Karpas-422 (cell line): Measurements from ENCODE around the gene VEGFC. TPM values are rescaled to one million over a fixed set of nuclear protein-coding genes. Genes with fewer than 3 reads are reported as not detected.

Experiments
- DNase-seq: peaks from one replicate; pipeline ENCODE4 v3.0.0-alpha.2; 2015
- H2AFZ ChIP-seq: fragments of 200-600 bp; sonication (generic); 2 replicates; pipeline ENCODE4 v1.6.1; 2014; ENCODE audit warnings: antibody characterized with exemption, low read length, mixed read lengths
- H3K27ac ChIP-seq: fragments of 200-600 bp; sonication (generic); 2 replicates; pipeline ENCODE4 v1.5.1; 2014; ENCODE audit warnings: mild to moderate bottlenecking, low read length, moderate library complexity
- H3K27me3 ChIP-seq: fragments of 200-600 bp; sonication (generic); 2 replicates; pipeline ENCODE4 v1.6.1; 2014; ENCODE audit warnings: low read length, mixed read lengths
- H3K36me3 ChIP-seq: fragments of 200-600 bp; sonication (generic); 2 replicates; pipeline ENCODE4 v1.6.1; 2014; ENCODE audit warnings: low read length, mixed read lengths; ENCODE audit not compliant: insufficient read depth
- H3K4me1 ChIP-seq: fragments of 200-600 bp; sonication (generic); 2 replicates; pipeline ENCODE4 v1.6.1; 2014; ENCODE audit warnings: mild to moderate bottlenecking, low read length, mixed read lengths
- H3K4me2 ChIP-seq: fragments of 200-600 bp; sonication (generic); 2 replicates; pipeline ENCODE4 v1.6.1; 2014; ENCODE audit warnings: low read length, low read depth, mild to moderate bottlenecking; ENCODE audit not compliant: poor library complexity, severe bottlenecking
- H3K4me3 ChIP-seq: fragments of 200-600 bp; sonication (generic); 2 replicates; pipeline ENCODE4 v1.5.1; 2014; ENCODE audit warnings: mild to moderate bottlenecking, antibody characterized with exemption, low read length, mixed read lengths
- H3K79me2 ChIP-seq: fragments of 200-600 bp; sonication (generic); 2 replicates; pipeline ENCODE4 v1.6.1; 2014; ENCODE audit warnings: mild to moderate bottlenecking, low read length, mixed read lengths
- H3K9ac ChIP-seq: fragments of 200-600 bp; sonication (generic); 2 replicates; pipeline ENCODE4 v1.6.0; 2014; ENCODE audit warnings: low read length
- H3K9me2 ChIP-seq: fragments of 200-600 bp; sonication (generic), shearing (Covaris generic); replicated peaks from 2 replicates; pipeline ENCODE4 v1.6.0; 2014; ENCODE audit warnings: mild to moderate bottlenecking, low read length, moderate library complexity; ENCODE audit not compliant: insufficient read depth
- H3K9me3 ChIP-seq: fragments of 300-700, 200-600 bp; sonication (generic); 2 replicates; pipeline ENCODE4 v1.6.1; 2014; ENCODE audit warnings: low read length, mixed read lengths
- H4K20me1 ChIP-seq: fragments of 200-600 bp; sonication (generic); 2 replicates; pipeline ENCODE4 v1.6.1; 2014; ENCODE audit warnings: mild to moderate bottlenecking, antibody characterized with exemption, low read length, low read depth; ENCODE audit not compliant: insufficient read depth
- total RNA-seq: library from RNA; depleted of rRNA; stranded (reverse); fragments of >200 nt; shearing (Covaris generic); gene quantifications from 2 replicates; pipeline ENCODE4 v1.2.3, GENCODE V29; 2014; ENCODE audit warnings: low replicate concordance

VEGFC gene
- total RNA-seq, 1 experiment from 2014 or later, result not detected

DNA sequence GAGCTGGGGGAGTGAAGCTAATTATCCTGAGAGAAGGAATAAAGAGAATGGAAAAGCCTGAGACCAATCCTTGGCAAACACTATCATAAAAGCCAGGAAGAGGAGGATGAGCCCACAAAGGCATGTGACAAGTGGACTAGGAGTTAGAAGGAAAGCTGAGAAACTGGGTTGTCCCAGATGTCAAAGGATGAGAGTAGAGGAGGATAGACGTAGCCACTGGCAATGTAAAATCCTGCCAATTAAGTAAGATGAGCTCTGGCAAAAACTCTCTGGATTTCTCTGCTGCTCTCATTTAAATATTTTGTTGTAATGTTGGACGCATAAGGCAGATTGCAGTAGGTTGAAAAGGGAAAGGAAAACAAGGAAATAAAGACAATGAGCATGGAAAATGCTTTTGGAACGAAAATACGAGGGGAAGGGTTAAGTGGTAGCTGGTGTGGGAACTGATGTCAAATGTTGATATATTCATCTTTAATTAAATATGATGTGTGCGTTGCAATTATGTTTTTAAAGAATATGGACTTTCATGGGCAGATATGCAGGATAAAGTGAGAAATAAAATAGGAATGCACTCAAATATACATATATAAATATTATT lies 14.2 kb upstream of the VEGFC start:
- H3K9me3 ChIP-seq, result no peaks in the 10 kb centered on the region
- no peaks in the 10 kb centered on the region for H3K4me1 ChIP-seq
- no peaks in the 10 kb centered on the region for H4K20me1 ChIP-seq
- no peak overlapping the region for H3K4me2 ChIP-seq
- H3K36me3 ChIP-seq, result no peaks in the 10 kb centered on the region
- no peak for DNase-seq
- H3K27me3 ChIP-seq, result no peaks in the 10 kb centered on the region
- no peak overlapping the region for H3K9ac ChIP-seq
- H3K9me2 ChIP-seq, result no peaks in the 10 kb centered on the region
- no peaks in the 10 kb centered on the region for H3K79me2 ChIP-seq
- no peak overlapping the region for H3K27ac ChIP-seq
- H2AFZ ChIP-seq, result no peak overlapping the region
- H3K4me3 ChIP-seq, result no peak overlapping the region

DNA sequence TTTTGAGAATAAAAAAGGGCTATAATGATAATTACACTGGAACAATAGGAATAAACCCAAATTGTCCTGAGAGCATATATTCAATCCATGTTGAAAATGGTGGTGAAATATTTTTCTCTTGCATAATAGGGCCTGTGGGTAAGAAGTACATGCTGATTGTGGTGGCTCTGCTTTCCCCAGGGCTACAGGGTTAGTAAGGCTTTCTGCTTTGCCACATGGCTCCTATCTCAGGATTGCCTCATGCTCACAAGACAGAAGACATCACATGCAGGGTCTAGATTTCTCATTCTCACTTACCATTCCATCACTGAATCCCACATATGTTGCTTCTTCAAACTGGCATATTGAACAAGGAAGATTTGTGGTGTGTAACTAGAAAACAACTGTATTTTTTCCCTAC lies 12.4 kb upstream of the VEGFC start:
- Histone ChIP-seq H3K9ac (no peak overlapping the region), H3K4me1 (no peaks in the 10 kb centered on the region), H3K9me3 (no peaks in the 10 kb centered on the region), H3K4me3 (no peak overlapping the region), H3K9me2 (no peaks in the 10 kb centered on the region), H2AFZ (no peak overlapping the region), H3K27ac (no peak overlapping the region), H3K36me3 (no peaks in the 10 kb centered on the region), H3K27me3 (no peaks in the 10 kb centered on the region), H3K79me2 (no peaks in the 10 kb centered on the region), H4K20me1 (no peaks in the 10 kb centered on the region), H3K4me2 (no peak overlapping the region)
- DNase-seq, result no peak

DNA sequence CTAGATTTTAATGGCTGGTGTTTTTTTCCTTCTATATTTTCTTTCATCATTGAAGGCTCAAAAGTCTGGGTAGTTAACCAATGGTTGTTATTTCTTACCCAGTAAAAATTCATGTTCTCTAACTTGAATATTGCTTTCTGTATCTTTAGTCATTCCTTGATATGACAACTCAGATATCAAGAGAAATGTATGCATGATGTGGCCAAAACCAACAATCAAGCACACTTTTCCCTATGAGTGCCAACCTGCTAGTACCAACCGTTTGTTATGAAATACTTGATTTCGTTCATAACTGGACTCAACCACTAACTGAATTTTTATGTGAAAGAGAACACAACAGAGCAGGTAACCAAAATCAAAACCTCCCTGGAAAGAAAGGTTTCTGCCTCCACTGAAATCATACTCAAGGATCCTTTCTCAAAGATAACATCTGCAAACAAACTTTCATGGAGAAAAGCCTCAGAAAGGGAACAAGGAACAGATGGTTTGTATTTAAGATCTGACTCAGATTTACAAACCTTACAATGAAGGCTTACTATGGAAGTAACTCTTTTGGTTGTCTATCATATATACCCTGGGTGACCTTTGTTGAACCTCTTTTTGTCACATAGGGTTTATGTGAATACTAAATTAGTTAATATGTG lies 8.3 kb upstream of the VEGFC start:
- H3K4me1 ChIP-seq, result no peaks in the 10 kb centered on the region
- no peak overlapping the region for H3K9ac ChIP-seq
- H4K20me1 ChIP-seq, result no peaks in the 10 kb centered on the region
- H3K9me2 ChIP-seq, result no peaks in the 10 kb centered on the region
- H3K4me3 ChIP-seq, result no peak overlapping the region
- H3K9me3 ChIP-seq, result no peaks in the 10 kb centered on the region
- no peak overlapping the region for H2AFZ ChIP-seq
- H3K27me3 ChIP-seq, result no peaks in the 10 kb centered on the region
- H3K79me2 ChIP-seq, result no peaks in the 10 kb centered on the region
- no peak overlapping the region for H3K4me2 ChIP-seq
- no peaks in the 10 kb centered on the region for H3K36me3 ChIP-seq
- H3K27ac ChIP-seq, result no peak overlapping the region
- no peak for DNase-seq

GRCh38 chr4:176799653-176800052 lies 6.9 kb upstream of the VEGFC start:
- H3K9ac ChIP-seq, result no peak overlapping the region
- H3K9me3 ChIP-seq, result no peaks in the 10 kb centered on the region
- no peak overlapping the region for H3K4me3 ChIP-seq
- H2AFZ ChIP-seq, result no peak overlapping the region
- DNase-seq, result no peak
- H3K9me2 ChIP-seq, result no peaks in the 10 kb centered on the region
- H3K27ac ChIP-seq, result no peak overlapping the region
- no peaks in the 10 kb centered on the region for H3K79me2 ChIP-seq
- H3K36me3 ChIP-seq, result no peaks in the 10 kb centered on the region
- H4K20me1 ChIP-seq, result no peaks in the 10 kb centered on the region
- H3K27me3 ChIP-seq, result no peaks in the 10 kb centered on the region
- H3K4me2 ChIP-seq, result no peak overlapping the region
- no peaks in the 10 kb centered on the region for H3K4me1 ChIP-seq

DNA sequence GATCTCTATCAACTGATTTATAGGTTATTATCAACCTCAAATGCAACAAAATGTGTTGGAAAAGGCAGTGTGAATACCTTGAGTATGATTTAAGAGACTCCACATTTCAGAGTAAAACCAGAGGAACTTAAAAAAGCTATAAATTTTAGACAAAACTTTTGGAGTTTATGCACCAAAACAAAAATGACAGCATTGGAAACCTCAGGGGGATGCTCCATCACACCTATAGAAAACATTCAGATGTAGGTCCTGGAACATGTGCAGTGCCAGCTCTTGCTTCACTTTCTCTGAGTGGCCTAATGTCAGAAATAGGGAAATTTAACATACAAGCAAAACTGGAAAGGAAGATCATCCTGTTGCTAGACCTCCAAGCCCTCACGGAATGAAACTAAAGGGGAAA lies 5.8 kb upstream of the VEGFC start:
- H3K9me2 ChIP-seq, result no peaks in the 10 kb centered on the region
- H4K20me1 ChIP-seq, result no peaks in the 10 kb centered on the region
- no peaks in the 10 kb centered on the region for H3K9me3 ChIP-seq
- H3K79me2 ChIP-seq, result no peaks in the 10 kb centered on the region
- no peak overlapping the region for H3K9ac ChIP-seq
- DNase-seq, result no peak
- no peaks in the 10 kb centered on the region for H3K36me3 ChIP-seq
- no peak overlapping the region for H3K27ac ChIP-seq
- no peaks in the 10 kb centered on the region for H3K27me3 ChIP-seq
- no peak overlapping the region for H3K4me2 ChIP-seq
- no peaks in the 10 kb centered on the region for H3K4me1 ChIP-seq
- H3K4me3 ChIP-seq, result no peak overlapping the region
- H2AFZ ChIP-seq, result no peak overlapping the region

DNA sequence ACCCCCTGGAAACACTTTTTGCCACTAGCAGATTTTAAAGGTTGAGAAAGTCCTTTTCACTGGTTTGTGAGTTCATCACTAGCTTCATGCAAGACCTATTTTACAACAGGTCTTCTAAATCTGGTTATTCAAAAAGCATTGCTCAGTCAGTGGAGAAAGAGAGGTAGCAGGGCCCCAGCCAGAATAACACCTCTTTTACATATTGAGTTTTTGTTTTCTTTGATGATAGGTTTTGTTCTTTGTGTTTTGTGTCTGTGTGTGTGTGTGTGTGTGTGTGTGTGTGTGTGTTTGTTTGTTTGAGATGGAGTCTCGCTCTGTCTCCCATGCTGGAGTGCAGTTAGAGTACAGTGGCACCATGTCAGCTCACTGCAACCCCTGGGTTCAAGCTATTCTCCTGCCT lies 2.7 kb upstream of the VEGFC start:
- Histone ChIP-seq H3K4me3 (no peak overlapping the region), H4K20me1 (no peaks in the 10 kb centered on the region), H3K9me3 (no peaks in the 10 kb centered on the region), H3K4me1 (no peaks in the 10 kb centered on the region), H3K79me2 (no peaks in the 10 kb centered on the region), H3K27ac (no peak overlapping the region), H3K4me2 (no peak overlapping the region), H2AFZ (no peak overlapping the region), H3K9me2 (no peaks in the 10 kb centered on the region), H3K9ac (no peak overlapping the region), H3K27me3 (no peaks in the 10 kb centered on the region), H3K36me3 (no peaks in the 10 kb centered on the region)
- DNase-seq, result no peak

GRCh38 chr4:176794651-176795050 lies 1.9 kb upstream of the VEGFC start:
- Histone ChIP-seq H3K4me2 (no peak overlapping the region), H3K27me3 (no peaks in the 10 kb centered on the region), H3K79me2 (no peaks in the 10 kb centered on the region), H3K9me2 (no peaks in the 10 kb centered on the region), H3K4me3 (no peak overlapping the region), H4K20me1 (no peaks in the 10 kb centered on the region), H3K27ac (no peak overlapping the region), H3K9ac (no peak overlapping the region), H3K9me3 (no peaks in the 10 kb centered on the region), H3K36me3 (no peaks in the 10 kb centered on the region), H3K4me1 (no peaks in the 10 kb centered on the region), H2AFZ (no peak overlapping the region)
- DNase-seq, result no peak

- Histone ChIP-seq H3K9me2 (no peaks in the 10 kb centered on the region), H3K36me3 (no peaks in the 10 kb centered on the region), H2AFZ (no peak overlapping the region), H3K9ac (no peak overlapping the region), H3K4me1 (no peaks in the 10 kb centered on the region), H3K9me3 (no peaks in the 10 kb centered on the region), H4K20me1 (no peaks in the 10 kb centered on the region), H3K27ac (no peak overlapping the region), H3K27me3 (no peaks in the 10 kb centered on the region), H3K4me3 (no peak overlapping the region), H3K79me2 (no peaks in the 10 kb centered on the region), H3K4me2 (no peak overlapping the region)
- no peak for DNase-seq
These were observed 1.4 kb upstream of the VEGFC start for GRCh38 chr4:176794151-176794550.
